Erythroblast (primary cell): Measurements from ENCODE around the gene DHDH.
A peak's percentile ranks its signal among the peaks of the same experiment; 100 is the strongest.

Experiments
- GATA1 ChIP-seq: IDR thresholded peaks from 2 replicates; pipeline ENCODE4 v1.6.1; 2011; ENCODE audit warnings: low read depth, mild to moderate bottlenecking, control low read depth, low read length, moderate library complexity
- POLR2A ChIP-seq: IDR thresholded peaks from 2 replicates; pipeline ENCODE4 v1.6.1; 2011; ENCODE audit warnings: mild to moderate bottlenecking, low read length

DNA sequence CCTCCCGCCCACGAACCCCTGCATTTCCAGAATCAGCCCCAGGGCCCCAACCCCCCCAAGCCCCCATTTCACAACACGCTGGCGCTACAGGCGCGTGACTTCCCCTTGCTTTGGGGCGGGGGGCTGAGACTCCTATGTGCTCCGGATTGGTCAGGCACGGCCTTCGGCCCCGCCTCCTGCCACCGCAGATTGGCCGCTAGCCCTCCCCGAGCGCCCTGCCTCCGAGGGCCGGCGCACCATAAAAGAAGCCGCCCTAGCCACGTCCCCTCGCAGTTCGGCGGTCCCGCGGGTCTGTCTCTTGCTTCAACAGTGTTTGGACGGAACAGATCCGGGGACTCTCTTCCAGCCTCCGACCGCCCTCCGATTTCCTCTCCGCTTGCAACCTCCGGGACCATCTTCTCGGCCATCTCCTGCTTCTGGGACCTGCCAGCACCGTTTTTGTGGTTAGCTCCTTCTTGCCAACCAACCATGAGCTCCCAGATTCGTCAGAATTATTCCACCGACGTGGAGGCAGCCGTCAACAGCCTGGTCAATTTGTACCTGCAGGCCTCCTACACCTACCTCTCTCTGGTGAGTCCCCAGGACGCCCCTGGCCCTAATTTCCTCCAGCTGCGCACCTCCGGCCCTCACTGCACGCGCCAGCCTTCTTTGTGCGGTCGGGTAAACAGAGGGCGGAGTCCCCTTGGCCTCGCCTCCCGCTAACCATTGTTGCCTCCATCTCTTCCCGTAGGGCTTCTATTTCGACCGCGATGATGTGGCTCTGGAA is 31.7 kb downstream of the DHDH start, which contains the start of gene FTL:
- TF ChIP-seq POLR2A = peak; percentile 99
- no peak for TF ChIP-seq GATA1
